OCI-LY1 (cell line): ENCODE measurements around the gene CASZ1.

Experiments
- H2AFZ ChIP-seq: fragments of 200-600 bp; sonication (generic), shearing (Covaris generic); 2 replicates; pipeline ENCODE4 v1.6.0; 2014; ENCODE audit warnings: antibody characterized with exemption, mild to moderate bottlenecking, low read length
- H3F3A ChIP-seq: fragments of 200-600 bp; sonication (generic), shearing (Covaris generic); 2 replicates; pipeline ENCODE4 v1.6.0; 2014; ENCODE audit warnings: mild to moderate bottlenecking, antibody characterized with exemption, low read length, moderate library complexity; ENCODE audit not compliant: insufficient read depth
- H3K27ac ChIP-seq: fragments of 200-600 bp; sonication (generic); 2 replicates; pipeline ENCODE4 v1.5.1; 2014; ENCODE audit warnings: low read length, mixed run types, mild to moderate bottlenecking, low read depth; ENCODE audit not compliant: poor library complexity, severe bottlenecking
- H3K27me3 ChIP-seq: fragments of 200-600 bp; sonication (generic); 2 replicates; pipeline ENCODE4 v1.6.0; 2014; ENCODE audit warnings: antibody characterized with exemption, mild to moderate bottlenecking, low read length, moderate library complexity; ENCODE audit not compliant: insufficient read depth
- H3K36me3 ChIP-seq: fragments of 200-600 bp; sonication (generic); 2 replicates; pipeline ENCODE4 v1.6.1; 2014; ENCODE audit warnings: mild to moderate bottlenecking, antibody characterized with exemption, low read length, moderate library complexity, mixed read lengths; ENCODE audit not compliant: insufficient read depth
- H3K4me1 ChIP-seq: fragments of 200-600 bp; sonication (generic); 2 replicates; pipeline ENCODE4 v1.5.1; 2014; ENCODE audit warnings: mild to moderate bottlenecking, low read length, moderate library complexity; ENCODE audit not compliant: insufficient read depth, severe bottlenecking
- H3K4me2 ChIP-seq: fragments of 200-600 bp; sonication (generic), shearing (Covaris generic); 2 replicates; pipeline ENCODE4 v1.6.1; 2014; ENCODE audit warnings: low read length
- H3K4me3 ChIP-seq: fragments of 200-600 bp; sonication (generic); 2 replicates; pipeline ENCODE4 v1.5.1; 2014; ENCODE audit warnings: low read length, low read depth, mild to moderate bottlenecking, mixed read lengths; ENCODE audit not compliant: poor library complexity, severe bottlenecking
- H3K79me2 ChIP-seq: fragments of 200-600 bp; shearing (Covaris generic); 2 replicates; pipeline ENCODE4 v1.6.1; 2016; ENCODE audit warnings: mixed run types, low read length, mixed read lengths; ENCODE audit not compliant: insufficient read depth
- H3K9ac ChIP-seq: fragments of 200-600 bp; sonication (generic), shearing (Covaris generic); 2 replicates; pipeline ENCODE4 v1.6.1; 2014; ENCODE audit warnings: mild to moderate bottlenecking, low read length, mixed read lengths
- H3K9me2 ChIP-seq: fragments of 200-600 bp; sonication (generic), shearing (Covaris generic); 2 replicates; pipeline ENCODE4 v1.6.1; 2014; ENCODE audit warnings: low read depth, mild to moderate bottlenecking, low read length, mixed read lengths
- H3K9me3 ChIP-seq: fragments of 200-600 bp; shearing (Covaris generic); 2 replicates; pipeline ENCODE4 v1.6.1; 2014; ENCODE audit warnings: low read length, mixed read lengths
- H4K20me1 ChIP-seq: fragments of 200-600 bp; sonication (generic), shearing (Covaris generic); 2 replicates; pipeline ENCODE4 v1.6.0; 2016; ENCODE audit warnings: mild to moderate bottlenecking, low read length; ENCODE audit not compliant: insufficient read depth
- CTCF ChIP-seq: fragments of 200-600 bp; sonication (generic), shearing (Covaris generic); IDR thresholded peaks from 2 replicates; pipeline ENCODE4 v1.5.1; 2017; ENCODE audit warnings: mild to moderate bottlenecking, antibody characterized with exemption, low read length, moderate library complexity, mixed read lengths
- EZH2 ChIP-seq: fragments of 200-600 bp; sonication (generic), shearing (Covaris generic); IDR thresholded peaks from 2 replicates; pipeline ENCODE4 v1.8.0; 2017; ENCODE audit warnings: borderline replicate concordance, mixed run types, mild to moderate bottlenecking, antibody characterized with exemption, low read length, moderate library complexity, mixed read lengths

The CASZ1 gene

DNA sequence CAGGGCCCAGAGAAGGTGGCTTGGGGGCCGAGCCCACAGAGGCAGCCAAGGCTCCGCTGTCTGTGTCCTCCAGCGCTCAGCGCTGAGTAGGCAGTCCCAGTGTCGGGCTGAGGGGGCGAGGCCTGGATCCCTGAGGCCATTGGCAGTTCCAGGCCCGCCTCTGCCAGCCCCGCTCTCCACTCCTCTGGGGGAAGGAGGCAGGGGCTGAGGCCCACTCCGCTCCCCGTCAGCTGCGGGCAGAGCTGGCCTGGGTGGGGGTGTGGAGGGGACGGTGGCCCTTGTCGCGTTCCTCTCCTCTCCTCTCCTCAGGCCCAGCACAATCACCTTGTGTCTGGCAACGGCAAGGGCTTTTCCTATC, 132.8 kb downstream of the CASZ1 start:
- Histone ChIP-seq H3K4me1 (no peaks in the 10 kb centered on the region), H3K36me3 (no peaks in the 10 kb centered on the region), H4K20me1 (no peaks in the 10 kb centered on the region), H3K9me2 (no peaks in the 10 kb centered on the region), H3K27ac (no peak overlapping the region), H3F3A (no peaks in the 10 kb centered on the region), H3K4me2 (no peak overlapping the region), H3K9me3 (no peaks in the 10 kb centered on the region), H3K9ac (no peak overlapping the region), H3K79me2 (no peaks in the 10 kb centered on the region), H3K4me3 (no peak overlapping the region), H2AFZ (no peak overlapping the region), H3K27me3 (0 out of 2 replicates have a peak, but pooled peaks cover 5% of the 10 kb centered on the region)
- TF ChIP-seq EZH2 (no peak), CTCF (no peak)

DNA sequence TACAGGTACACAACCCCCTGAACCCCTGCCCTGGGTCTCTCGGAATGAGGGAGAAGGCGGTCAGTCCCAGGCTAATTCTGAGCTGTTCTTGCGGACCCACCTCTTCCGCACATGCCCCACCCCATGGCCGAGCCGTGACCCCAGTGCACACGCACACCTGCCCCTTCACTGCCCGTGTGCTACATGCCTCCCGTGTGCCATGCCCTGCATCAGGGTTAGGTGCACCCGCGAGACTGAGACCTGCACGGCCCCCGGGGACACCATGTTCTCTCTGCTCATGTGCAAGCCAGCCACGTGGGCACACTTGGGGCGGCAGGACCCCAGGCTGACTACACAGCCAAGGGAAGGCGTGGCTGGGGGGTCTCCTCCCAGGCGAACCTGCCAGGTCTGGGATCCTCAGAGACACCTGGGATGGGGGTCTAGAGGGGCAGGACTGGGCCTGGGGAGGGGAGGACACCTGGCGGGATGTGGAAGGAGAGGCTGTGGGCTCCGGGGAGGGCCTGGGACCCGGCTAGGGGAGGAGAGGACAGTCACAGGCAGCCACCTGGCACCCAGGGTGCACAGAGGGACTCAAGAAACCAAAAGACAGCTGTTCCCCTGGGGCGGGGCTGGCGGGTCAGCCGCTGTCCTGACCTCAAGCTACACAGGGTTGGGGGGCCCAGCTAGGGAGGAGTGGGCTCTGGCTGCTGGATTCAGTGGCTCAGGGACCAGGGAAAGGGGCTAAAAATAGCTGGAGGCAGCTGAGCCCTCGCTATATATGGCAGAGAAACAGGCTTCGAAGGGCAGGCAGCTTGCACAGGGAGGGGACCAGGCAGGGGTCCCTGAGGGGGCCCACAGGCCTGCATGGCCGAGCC, 133.4 kb downstream of the CASZ1 start:
- H3K27me3 ChIP-seq = no peaks in the 10 kb centered on the region
- TF ChIP-seq CTCF (no peak), EZH2 (no peak)
- no peaks in the 10 kb centered on the region for H3K9me3 ChIP-seq
- no peak overlapping the region for H3K4me3 ChIP-seq
- H3F3A ChIP-seq = no peaks in the 10 kb centered on the region
- no peaks in the 10 kb centered on the region for H4K20me1 ChIP-seq
- no peak overlapping the region for H2AFZ ChIP-seq
- H3K79me2 ChIP-seq = no peaks in the 10 kb centered on the region
- H3K9me2 ChIP-seq = no peaks in the 10 kb centered on the region
- H3K9ac ChIP-seq = no peak overlapping the region
- no peaks in the 10 kb centered on the region for H3K4me1 ChIP-seq
- H3K36me3 ChIP-seq = no peaks in the 10 kb centered on the region
- no peak overlapping the region for H3K27ac ChIP-seq
- no peak overlapping the region for H3K4me2 ChIP-seq

GRCh38 chr1:10662090-10662688, 134.3 kb downstream of the CASZ1 start:
- H3K9ac ChIP-seq = no peak overlapping the region
- no peaks in the 10 kb centered on the region for H3K79me2 ChIP-seq
- H3K9me3 ChIP-seq = no peaks in the 10 kb centered on the region
- H3K36me3 ChIP-seq = no peaks in the 10 kb centered on the region
- H3K9me2 ChIP-seq = no peaks in the 10 kb centered on the region
- no peak overlapping the region for H3K27ac ChIP-seq
- no peaks in the 10 kb centered on the region for H3K4me1 ChIP-seq
- H4K20me1 ChIP-seq = no peaks in the 10 kb centered on the region
- no peak overlapping the region for H3K4me3 ChIP-seq
- no peak overlapping the region for H2AFZ ChIP-seq
- H3K4me2 ChIP-seq = no peak overlapping the region
- no peak for TF ChIP-seq EZH2
- TF ChIP-seq CTCF = no peak
- no peaks in the 10 kb centered on the region for H3K27me3 ChIP-seq
- H3F3A ChIP-seq = no peaks in the 10 kb centered on the region
